ENCODE data around the gene MKNK1.

The MKNK1 gene

GRCh38 chr1:46614604-46614984, 10.5 kb upstream of the MKNK1 start:
- Mint-ChIP-seq H3K4me3 (peak overlapping the region; percentile 86), H3K27me3 (no peaks in the 10 kb centered on the region), H3K9me3 (no peaks in the 10 kb centered on the region), H3K27ac (no peak overlapping the region), H3K36me3 (ENCODE audit: low read depth) (peaks cover 8% of the 10 kb centered on the region), H3K4me1 (peaks cover 55% of the 10 kb centered on the region)
- ATAC-seq (no peak), DNase-seq (no peak)

- peak overlapping the region; percentile 86 for H3K4me3 Mint-ChIP-seq
- no peaks in the 10 kb centered on the region for H3K27me3 Mint-ChIP-seq
- DNase-seq (peak; percentile 45), ATAC-seq (peak; percentile 21)
- peaks cover 9% of the 10 kb centered on the region for H3K36me3 Mint-ChIP-seq (ENCODE audit: low read depth)
- no peaks in the 10 kb centered on the region for H3K9me3 Mint-ChIP-seq
- peaks cover 54% of the 10 kb centered on the region for H3K4me1 Mint-ChIP-seq
- no peak overlapping the region for H3K27ac Mint-ChIP-seq
Measured at GRCh38 chr1:46613661-46614603, 9.9 kb upstream of the MKNK1 start.

- peaks cover 47% of the 10 kb centered on the region for H3K4me1 Mint-ChIP-seq
- H3K27me3 Mint-ChIP-seq: no peaks in the 10 kb centered on the region
- DNase-seq: no peak
- no peak overlapping the region for H3K27ac Mint-ChIP-seq
- H3K9me3 Mint-ChIP-seq: no peaks in the 10 kb centered on the region
- H3K36me3 Mint-ChIP-seq (ENCODE audit: low read depth): peaks cover 12% of the 10 kb centered on the region
- no peak for ATAC-seq
- H3K4me3 Mint-ChIP-seq: no peak overlapping the region
Measured at GRCh38 chr1:46612937-46613660, 9.0 kb upstream of the MKNK1 start.

DNA sequence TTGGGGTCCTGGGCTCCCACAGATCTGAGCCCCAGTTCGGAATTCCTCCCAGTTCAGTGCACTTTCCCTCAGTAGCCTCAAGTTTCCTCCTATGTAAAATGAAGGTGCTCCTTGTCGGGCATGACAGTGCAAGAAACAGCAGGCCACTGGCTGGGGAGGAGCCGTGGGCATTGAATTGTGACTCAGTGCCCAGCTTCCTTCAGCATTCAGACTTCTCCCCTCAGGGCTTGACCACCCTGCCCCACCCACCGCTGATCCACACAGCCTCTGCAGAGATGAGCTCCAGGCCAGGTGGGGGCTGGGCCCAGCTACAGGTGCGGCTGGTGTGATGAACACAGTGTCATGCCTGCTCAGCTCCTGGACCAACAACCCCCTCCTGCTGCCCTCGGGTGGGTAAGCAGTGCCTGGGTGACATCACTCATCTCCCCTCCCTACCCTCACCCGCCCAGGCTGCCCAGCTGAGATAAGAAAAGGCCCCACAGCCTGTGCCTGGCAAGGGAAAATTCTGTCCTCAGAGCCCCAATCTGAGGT, 7.7 kb upstream of the MKNK1 start:
- DNase-seq: no peak
- no peaks in the 10 kb centered on the region for H3K9me3 Mint-ChIP-seq
- peaks cover 14% of the 10 kb centered on the region for H3K36me3 Mint-ChIP-seq (ENCODE audit: low read depth)
- no peak for ATAC-seq
- no peak overlapping the region for H3K27ac Mint-ChIP-seq
- peaks cover 38% of the 10 kb centered on the region for H3K4me1 Mint-ChIP-seq
- H3K4me3 Mint-ChIP-seq: no peak overlapping the region
- no peaks in the 10 kb centered on the region for H3K27me3 Mint-ChIP-seq

- H3K4me1 Mint-ChIP-seq: peaks cover 33% of the 10 kb centered on the region
- H3K27me3 Mint-ChIP-seq: no peaks in the 10 kb centered on the region
- peaks cover 12% of the 10 kb centered on the region for H3K36me3 Mint-ChIP-seq (ENCODE audit: low read depth)
- no peak overlapping the region for H3K27ac Mint-ChIP-seq
- ATAC-seq: no peak
- no peak overlapping the region for H3K4me3 Mint-ChIP-seq
- H3K9me3 Mint-ChIP-seq: no peaks in the 10 kb centered on the region
- DNase-seq: no peak
Measured at GRCh38 chr1:46607345-46608130, 3.5 kb upstream of the MKNK1 start.

DNA sequence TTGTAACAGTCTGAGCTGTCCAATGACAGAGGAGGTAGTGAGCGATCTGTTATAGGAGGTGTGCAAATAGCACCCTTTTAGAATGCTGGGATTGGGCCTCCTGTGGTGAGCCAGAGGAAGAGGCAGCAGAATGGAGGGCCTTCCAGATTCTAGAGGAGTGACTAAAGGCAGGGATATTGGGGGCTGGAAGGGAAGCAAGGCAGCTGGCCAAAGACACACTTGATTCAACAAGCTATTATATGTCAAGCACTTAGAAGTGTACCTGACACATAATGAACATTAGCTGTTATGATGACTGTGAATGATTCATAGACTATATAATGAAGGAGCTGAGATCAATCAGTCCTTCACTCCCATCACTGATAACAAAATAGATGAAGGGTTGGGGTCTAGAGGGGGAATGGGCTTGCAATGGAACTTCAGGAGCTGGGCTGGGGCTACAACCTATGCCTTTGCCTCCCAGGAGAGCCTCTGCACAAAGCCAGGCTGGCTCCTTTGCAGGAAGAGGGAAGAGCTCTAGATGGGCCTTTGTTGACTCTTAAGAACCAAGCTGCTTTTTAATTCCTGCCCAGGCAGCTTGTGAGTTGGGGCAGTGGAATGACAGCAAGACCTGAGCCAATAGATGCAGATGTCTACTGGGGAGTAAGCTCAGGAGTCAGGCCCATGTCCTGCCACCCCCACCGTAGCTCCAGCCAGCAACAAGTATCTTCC, 2.3 kb upstream of the MKNK1 start:
- H3K27ac Mint-ChIP-seq: no peak overlapping the region
- no peak overlapping the region for H3K4me3 Mint-ChIP-seq
- no peaks in the 10 kb centered on the region for H3K9me3 Mint-ChIP-seq
- peaks cover 13% of the 10 kb centered on the region for H3K36me3 Mint-ChIP-seq (ENCODE audit: low read depth)
- H3K4me1 Mint-ChIP-seq: peaks cover 35% of the 10 kb centered on the region
- no peak for DNase-seq
- no peaks in the 10 kb centered on the region for H3K27me3 Mint-ChIP-seq
- ATAC-seq: no peak

GRCh38 chr1:46605232-46605631, 1.2 kb upstream of the MKNK1 start:
- Mint-ChIP-seq H3K9me3 (no peaks in the 10 kb centered on the region), H3K4me3 (peak overlapping the region; percentile 89), H3K4me1 (peaks cover 43% of the 10 kb centered on the region), H3K27me3 (no peaks in the 10 kb centered on the region), H3K36me3 (ENCODE audit: low read depth) (peaks cover 17% of the 10 kb centered on the region), H3K27ac (no peak overlapping the region)
- DNase-seq: no peak
- ATAC-seq: no peak

DNA sequence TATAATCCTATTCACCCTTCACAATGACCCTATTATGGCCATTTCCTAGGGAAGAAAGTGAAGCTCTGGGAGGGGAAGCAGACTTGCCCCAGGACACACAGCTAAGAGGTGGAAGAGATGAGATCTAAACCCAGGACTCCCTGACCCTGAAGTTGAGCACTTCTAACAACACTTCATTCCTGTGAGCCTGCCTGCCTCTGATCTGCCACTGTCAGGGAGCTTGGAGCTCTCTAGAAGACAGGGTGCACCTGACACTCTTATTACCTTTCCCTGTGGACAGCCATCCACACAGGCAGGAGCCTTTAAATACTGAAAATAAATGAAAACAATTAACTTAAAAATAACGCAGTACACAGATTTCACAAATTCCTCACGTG, 599 bp downstream of the MKNK1 start:
- Mint-ChIP-seq H3K4me3 (peak overlapping the region; percentile 89), H3K4me1 (peaks cover 53% of the 10 kb centered on the region)
- ATAC-seq: no peak

GRCh38 chr1:46601257-46602007, 2.6 kb downstream of the MKNK1 start:
- DNase-seq: no peak
- peaks cover 5% of the 10 kb centered on the region for H3K36me3 Mint-ChIP-seq (ENCODE audit: low read depth)
- no peaks in the 10 kb centered on the region for H3K27me3 Mint-ChIP-seq
- ATAC-seq: no peak
- H3K27ac Mint-ChIP-seq: no peak overlapping the region
- H3K9me3 Mint-ChIP-seq: no peaks in the 10 kb centered on the region
- H3K4me3 Mint-ChIP-seq: no peak overlapping the region
- peaks cover 53% of the 10 kb centered on the region for H3K4me1 Mint-ChIP-seq

More for the DNA sequence above, 599 bp downstream of the MKNK1 start:
- Mint-ChIP-seq H3K27ac (peak overlapping the region; percentile 78), H3K9me3 (no peaks in the 10 kb centered on the region), H3K36me3 (ENCODE audit: low read depth) (peaks cover 8% of the 10 kb centered on the region), H3K27me3 (no peaks in the 10 kb centered on the region)
- DNase-seq: no peak

DNA sequence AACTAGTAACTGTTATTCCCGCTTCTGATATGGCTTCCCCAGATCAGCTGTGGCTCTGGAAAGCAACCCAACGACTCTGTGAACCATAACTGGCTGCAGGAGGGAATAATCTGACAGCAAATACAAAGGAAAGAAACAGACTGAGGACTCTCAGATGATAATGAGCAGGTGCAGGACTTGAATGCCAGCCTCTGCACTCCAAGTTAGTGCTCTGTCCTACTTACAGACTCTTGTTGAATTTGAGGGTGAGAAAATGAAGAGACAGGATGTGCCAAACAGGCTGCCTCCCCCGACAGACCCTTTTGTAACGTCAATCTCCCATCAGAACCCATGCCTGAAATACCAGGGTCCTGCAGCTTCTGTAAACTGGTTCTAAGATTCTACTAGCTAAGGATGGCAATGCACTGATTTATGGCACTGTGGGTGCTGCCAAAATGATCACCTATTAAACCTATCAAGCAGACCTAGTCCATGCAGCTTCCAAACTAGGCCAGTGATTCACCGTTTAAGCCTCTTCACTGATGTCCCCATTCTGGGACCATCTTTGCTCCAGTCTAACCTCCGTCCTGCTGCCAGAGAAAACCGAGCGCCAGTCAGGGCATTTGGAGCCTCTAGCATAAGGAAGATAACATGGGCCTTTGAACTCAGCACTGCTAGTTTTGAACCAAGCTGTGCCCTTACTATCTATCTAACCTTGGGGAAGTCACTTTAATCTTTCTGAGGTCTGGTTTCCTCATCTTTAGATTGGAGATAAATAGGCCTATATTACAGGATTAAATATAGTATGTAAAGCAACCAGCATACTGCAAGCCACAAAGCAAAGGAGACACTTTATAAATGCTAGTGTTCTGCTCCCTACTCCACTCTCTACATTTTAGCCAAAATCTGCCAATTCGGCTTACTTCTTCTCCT, 4.8 kb downstream of the MKNK1 start:
- no peak for ATAC-seq
- DNase-seq: no peak
- H3K36me3 Mint-ChIP-seq (ENCODE audit: low read depth): peaks cover 9% of the 10 kb centered on the region
- H3K27ac Mint-ChIP-seq: no peak overlapping the region
- no peaks in the 10 kb centered on the region for H3K9me3 Mint-ChIP-seq
- no peak overlapping the region for H3K4me3 Mint-ChIP-seq
- H3K27me3 Mint-ChIP-seq: no peaks in the 10 kb centered on the region
- peaks cover 52% of the 10 kb centered on the region for H3K4me1 Mint-ChIP-seq

- DNase-seq (no peak), ATAC-seq (no peak)
- Mint-ChIP-seq H3K4me1 (peaks cover 41% of the 10 kb centered on the region), H3K9me3 (no peaks in the 10 kb centered on the region), H3K36me3 (ENCODE audit: low read depth) (peaks cover 25% of the 10 kb centered on the region), H3K27me3 (no peaks in the 10 kb centered on the region), H3K27ac (no peak overlapping the region), H3K4me3 (no peak overlapping the region)
Measured at GRCh38 chr1:46596846-46597245, 7.2 kb downstream of the MKNK1 start.

GRCh38 chr1:46596036-46596435, 8.0 kb downstream of the MKNK1 start:
- H3K36me3 Mint-ChIP-seq (ENCODE audit: low read depth): peaks cover 27% of the 10 kb centered on the region
- no peak overlapping the region for H3K4me3 Mint-ChIP-seq
- H3K9me3 Mint-ChIP-seq: no peaks in the 10 kb centered on the region

More at GRCh38 chr1:46596036-46596435, 8.0 kb downstream of the MKNK1 start:
- ATAC-seq (no peak), DNase-seq (no peak)
- Mint-ChIP-seq H3K27me3 (no peaks in the 10 kb centered on the region), H3K27ac (no peak overlapping the region), H3K4me1 (peaks cover 33% of the 10 kb centered on the region)

All from activated naive CD8-positive, alpha-beta T cell treated with anti-CD3 and anti-CD28 coated beads, Interleukin-2, amount 50 U/mL, for 24 hours (primary cell).